Iris pigment epithelial cell (primary cell): ENCODE data around the gene CIPC.

Experiments used
- DNase-seq: peaks from one replicate; pipeline ENCODE4 v3.0.0-alpha.2; 2011; ENCODE audit warnings: low read depth

Gene CIPC

DNA sequence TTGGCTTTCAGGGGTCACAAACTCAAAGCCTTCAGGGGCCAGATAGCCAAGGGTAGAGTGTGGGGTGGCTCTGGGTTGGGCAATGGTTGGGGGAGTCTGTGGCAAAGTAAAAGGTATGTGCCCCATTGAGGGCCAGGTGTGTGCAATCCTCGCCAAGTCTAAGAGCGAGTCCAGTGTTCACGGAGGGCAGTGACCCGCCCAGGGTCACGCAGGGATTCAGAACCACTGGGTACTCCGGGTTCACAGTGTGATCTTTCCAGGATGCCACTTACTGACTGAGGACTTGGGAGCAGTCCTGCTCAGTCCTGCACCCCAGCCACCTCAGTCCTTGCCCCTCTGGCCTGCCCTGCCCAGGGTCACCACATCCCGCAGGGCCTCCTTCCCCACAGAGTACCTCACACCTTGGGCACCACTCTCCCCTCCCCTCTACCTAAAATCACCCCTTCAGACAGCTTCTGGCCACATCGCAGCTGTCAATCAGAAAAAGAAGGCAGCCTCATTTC, 27.8 kb downstream of the CIPC start:
- no peak for DNase-seq

DNA sequence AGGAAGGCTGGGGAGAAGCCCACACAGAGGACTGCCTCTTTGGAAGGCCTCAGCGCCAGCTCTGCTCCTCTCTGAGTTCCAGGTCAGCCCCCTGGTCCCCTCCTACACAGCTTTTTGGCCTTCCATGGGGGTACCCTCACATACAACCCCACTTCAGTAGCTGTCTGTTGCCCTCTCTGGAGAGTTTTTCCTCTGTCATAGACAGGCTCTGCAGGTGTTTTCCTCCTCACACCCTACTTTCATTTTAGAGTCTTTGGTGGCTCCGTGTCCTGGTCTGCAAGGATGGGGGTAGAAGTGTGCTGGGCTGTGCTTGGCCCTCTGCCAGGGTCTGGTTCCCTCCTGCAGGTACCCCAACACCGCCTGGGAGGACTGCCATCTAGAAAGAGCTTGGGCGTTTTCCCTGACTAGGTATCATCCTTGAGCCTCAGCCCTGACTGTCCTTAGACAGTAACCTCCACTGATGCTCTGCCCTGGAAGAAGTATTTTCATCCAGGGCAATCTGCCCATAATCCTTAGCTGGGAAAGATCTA, 28.5 kb downstream of the CIPC start:
- DNase-seq, result no peak

DNA sequence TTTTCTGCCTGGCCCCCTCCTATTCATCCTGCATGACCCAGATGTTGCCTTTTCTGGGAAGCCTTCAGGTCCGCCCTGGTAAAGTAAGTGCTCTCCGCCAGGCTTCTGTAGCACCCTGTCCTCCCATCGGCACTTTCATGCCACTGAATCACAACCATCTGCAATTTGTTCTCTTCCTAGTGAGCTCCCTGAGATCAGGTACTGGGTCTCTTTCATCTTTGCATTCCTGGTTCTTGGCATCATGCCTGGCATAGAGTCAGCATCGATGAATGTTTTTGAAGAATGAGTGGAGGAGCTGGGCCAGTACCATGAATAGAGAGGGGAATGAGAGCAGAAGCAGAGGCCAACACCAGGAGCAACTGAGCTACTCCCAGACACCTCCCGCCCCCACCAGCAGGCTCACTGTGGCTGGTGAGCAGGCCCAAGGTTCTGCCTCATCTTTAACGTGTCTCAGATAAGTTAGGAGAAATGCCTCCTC, 30.4 kb downstream of the CIPC start:
- peak; percentile 28 for DNase-seq

DNA sequence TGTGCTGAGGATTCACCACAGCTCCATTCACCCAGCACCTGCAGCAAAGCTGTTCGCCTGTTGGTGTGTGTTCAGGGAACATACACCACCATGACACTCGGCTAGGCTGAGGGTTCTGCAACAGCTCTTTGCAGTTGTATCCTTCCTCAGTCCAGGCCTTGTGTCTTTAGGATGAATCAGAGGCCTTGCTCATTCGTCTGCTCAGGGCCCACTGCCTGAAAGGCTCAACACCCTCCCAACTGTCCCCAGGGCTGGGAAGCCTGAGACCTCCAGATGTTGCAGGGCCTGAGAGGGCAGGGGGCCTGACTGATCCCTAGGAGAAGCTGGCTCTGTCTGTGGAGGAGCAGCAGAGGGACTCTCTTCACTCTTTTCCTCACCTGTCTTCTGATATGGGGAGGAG, 32.3 kb downstream of the CIPC start:
- DNase-seq, result no peak

DNA sequence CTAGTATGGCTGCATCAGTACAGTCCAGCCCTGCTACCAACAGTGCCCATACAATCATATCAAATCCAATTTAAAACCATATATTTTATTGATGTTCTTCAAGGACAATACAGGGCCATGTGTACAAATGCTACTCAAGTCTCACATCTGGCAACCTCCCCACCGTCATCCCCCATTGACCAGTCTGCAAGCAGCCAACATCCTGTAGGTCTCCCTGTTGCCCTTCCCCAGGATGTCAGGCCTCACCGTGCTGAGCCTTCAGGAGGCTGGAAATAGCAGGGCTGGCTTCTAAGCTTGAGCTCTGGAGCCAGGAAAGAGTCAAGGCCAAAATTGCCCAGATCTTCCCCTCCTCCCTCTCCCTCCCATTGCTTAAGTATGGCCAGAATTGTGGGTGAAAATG, 33.1 kb downstream of the CIPC start:
- DNase-seq, result no peak

DNA sequence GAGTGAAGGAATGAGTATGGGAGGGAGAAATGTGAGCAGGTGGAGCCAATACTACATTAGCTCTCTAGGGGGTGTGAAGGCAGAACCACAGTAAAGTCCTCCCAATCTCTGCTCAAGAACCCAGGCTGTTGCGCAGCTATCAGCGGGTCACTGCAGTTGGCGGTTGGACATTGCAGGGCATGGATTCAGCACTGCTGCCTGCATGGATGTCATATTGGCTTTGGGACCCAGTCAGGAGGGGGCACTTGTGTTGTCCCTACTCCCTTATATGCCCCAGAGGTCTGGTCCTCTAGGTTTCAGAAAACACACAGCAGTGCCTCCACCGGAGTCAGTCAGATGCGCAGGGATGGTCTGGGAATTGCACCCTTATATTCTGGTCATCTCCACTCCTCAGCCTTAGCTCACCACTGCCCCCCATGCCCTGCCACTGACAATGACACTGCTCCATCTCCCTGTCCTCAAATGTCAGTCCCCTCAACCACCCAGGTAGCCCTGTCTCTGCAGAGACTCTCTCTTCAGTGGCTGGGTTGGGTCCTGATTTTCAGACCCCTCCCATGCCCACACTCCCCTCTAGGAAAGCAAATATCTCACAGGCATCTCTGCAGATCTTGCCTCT, 33.9 kb downstream of the CIPC start:
- no peak for DNase-seq

DNA sequence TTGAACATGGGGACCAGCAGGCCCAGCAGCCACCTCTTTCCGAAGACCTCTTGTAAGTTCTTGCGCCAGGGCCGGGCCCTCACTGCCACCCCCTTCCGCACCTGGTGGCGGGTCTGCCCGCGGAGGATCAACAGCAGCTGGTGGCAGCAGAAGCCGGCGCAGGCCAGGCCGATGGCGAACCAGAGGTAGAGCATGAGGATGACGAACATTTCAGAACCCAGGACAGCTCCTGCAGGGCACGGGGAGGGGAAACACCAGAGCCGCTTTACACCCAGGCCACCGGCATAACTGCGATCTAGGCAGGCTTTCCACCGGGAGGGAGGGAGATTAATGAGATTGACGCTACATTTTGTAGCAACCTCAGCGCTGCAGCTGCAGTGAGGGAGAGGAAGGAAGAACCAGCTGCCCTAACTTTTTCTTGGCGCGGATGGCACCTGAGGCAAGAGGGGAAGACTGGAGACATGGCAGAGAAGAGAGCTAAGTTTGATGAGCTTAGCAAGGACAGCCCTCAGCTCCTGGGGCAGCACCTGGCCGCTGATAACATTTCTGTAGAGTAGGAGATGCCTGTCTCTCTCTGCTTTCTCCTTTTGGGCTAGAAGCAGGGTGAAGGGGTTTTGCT, 35.8 kb downstream of the CIPC start:
- peak; percentile 55 for DNase-seq

DNA sequence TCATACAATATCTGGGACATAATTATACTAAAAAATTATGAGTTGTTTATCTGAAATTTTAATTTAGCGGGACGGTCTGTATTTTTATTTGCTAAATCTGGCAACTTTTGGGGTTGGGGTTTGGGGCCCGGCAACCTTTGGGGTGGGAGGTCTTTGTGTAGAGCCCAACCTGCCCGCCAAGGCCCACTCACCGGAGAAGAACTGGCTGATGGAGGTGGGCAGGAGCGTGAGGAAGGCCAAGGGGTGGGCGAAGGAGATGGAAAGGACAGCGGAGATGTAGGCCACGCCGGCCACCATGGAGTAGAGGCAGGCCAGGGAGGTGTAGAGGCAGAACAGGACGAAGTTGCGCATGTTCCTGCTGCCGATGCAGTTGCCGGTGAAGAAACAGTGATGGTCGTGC, 41.0 kb downstream of the CIPC start:
- no peak for DNase-seq

DNA sequence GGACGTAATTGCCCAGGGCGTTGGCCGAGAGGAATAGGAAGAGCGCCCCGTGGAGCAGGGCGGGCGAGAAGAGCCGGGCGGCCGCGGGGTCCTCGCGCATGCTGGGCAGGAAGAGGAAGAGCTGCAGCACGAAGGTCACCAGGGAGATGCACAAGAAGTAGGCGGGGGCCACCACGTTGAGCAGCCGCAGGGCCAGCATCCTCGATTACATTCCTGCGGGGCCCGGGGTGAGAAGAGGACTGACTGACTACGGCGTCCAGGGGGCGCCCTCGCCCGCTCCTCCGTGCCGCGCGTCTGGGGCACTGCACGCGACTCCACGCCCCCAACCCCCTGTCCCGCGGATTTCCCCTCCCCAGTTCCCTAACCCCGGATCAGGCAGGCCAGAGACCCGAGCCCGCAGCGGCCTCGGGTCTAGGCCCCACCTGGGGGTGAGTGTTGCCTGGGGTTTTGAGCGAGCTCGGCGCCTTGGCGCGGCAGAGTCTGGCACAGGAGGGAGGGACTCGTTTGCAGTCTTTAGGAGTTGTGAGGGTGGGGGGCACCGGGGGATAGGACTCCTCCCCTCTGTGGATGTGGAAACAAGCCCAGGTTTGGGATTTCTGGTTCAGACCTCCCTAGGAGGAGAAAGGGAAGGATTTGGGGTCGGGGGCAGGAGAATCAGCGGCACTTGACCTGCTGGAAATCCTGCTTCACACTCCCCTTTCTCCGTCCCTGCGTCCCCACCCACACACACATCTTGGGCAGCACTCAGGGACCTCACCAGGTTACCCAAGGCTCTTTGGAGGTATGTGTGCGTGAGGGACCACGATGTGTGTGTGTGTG, 41.7 kb downstream of the CIPC start:
- DNase-seq, result peak; percentile 31

DNA sequence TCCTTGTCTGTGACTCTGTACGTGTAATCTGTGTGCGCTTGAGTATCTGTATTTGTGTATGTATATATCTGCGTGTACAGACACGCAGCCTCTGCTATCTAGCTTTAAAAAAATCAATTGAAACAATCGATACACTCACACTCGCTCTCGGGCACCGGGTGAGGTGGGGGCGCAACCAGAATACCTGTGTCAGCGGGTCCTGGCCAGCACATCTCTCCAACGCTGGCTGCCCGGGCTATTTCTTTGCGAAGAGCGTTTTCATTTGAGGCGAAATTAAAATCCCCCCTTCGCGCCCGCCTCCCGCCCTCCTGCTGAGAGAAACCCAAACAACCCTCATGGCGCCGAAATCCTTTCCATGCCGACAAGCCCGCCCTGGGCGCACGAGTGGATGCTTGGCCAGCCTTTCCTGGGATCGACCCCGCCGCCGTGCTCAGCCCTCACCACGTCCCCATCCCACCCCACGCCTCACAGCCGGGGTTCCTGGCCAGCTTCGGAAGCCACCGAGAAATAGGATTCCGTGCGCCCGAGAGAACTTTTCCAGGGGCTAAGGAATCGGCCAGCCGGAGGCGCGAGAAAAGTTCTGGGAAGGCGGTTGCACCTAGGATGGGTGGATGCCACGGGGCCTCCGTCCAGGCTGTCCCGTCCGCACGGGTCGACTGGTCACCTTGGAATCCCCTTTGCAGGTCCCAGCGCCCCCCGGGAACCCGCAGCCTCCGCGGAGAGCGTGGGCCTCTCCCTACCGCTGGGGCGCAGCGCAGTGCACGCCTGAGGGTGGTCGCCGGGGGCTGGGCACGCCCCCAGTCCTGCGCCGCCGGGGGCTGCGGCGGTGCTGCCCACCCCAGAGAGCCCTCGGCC, 42.5 kb downstream of the CIPC start:
- DNase-seq, result no peak

DNA sequence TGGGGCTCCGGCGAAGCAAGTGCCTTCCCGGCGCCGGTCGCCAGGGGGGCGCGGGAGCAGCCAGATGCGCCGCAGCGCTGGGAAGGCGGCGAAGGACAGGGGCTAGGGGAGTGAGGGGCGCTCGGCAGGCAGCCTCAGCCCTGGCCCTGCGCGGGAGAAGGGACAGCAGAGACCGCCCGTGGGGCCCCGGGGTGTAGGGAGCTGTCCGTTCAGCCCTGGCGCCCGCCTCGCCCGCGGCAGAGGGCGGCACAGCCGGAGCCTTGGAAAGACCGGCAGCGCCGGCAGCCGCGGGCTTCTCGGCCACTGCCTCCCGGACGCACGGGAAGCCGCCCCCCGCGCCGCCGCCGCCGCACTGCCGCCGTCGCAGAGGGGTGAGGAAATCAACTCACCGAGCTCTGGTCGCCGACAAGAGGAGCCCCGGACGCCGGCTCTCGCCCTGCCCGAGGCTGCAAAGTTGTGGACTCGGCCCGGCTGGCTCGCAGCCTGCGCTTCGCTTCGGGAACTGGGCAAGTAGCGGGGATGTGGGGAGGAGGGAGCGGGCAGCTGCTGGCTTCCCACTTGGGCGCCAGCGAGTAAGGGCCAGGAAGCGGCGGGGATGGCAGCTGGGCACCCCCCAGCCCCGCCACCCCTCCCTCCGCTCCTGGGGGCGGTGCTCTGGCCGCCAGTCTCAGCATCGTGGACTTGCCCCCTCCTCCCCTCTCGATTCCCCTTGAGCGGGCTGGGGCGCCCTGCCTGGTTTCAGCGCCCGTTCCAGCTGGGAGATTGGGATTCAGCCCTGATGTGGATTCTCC, 43.4 kb downstream of the CIPC start, which contains the start of gene ZDHHC22:
Gene ZDHHC22, minus strand, starts transcription at position 578 of the 791 bp plus-strand sequence. CDS start 2,053 bp downstream, outside the sequence.
- DNase-seq, result peak; percentile 52

DNA sequence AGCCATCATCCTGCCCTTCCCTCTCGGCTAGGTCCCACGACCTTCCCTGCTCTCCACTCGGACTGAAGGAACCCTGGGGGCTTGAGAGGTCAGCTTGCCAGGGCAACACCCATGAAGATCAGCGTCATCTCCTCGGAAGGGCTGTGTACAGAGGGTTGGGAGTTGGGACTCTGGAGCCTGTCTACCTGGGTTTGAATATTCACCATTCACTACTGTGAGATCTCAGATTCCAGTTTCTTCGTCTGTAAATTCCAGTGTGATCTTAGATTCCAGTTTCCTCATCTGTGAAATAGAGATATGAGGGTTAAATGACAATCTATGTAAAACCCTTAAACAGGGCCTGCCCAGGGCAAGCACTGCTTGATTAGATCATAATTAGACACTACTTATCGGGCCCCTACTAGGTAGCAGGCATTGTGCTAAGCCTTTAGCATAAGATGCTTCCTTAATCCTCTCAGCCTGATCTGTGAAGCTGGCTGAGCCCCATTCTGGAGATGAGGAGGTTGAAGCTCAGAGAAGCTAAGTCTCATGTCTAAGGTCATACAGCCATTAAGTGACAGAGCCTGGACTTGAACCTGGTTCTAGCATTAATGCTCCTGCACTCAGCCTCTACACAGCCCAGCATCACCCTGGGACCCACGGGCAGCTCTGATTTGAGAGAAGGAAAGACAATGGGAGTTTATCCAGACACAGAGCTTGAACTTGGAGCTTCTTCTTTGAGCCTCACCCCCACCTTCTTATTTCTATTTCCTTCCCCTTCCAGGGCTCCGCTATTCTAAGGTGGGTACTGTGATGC, 44.1 kb downstream of the CIPC start:
- DNase-seq, result no peak

DNA sequence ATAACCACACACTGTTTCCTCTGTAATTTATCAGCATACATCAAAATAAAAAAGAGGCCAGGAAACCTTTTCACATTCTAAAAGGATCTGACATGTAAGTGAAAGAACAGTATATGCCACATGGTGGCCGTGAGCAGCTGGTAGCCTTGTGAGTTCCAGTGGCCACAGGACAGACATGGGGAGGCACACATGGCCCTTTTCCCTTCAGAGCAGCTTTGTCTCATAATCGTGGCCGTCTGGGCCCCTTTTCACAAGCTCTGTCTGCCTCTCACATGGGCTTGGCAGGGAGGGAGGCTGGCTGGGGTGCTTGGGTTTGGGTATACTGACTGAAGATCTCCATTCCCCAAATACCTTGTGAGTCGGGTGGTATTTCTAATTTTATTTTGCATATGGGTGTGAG, 45.0 kb downstream of the CIPC start:
- no peak for DNase-seq

DNA sequence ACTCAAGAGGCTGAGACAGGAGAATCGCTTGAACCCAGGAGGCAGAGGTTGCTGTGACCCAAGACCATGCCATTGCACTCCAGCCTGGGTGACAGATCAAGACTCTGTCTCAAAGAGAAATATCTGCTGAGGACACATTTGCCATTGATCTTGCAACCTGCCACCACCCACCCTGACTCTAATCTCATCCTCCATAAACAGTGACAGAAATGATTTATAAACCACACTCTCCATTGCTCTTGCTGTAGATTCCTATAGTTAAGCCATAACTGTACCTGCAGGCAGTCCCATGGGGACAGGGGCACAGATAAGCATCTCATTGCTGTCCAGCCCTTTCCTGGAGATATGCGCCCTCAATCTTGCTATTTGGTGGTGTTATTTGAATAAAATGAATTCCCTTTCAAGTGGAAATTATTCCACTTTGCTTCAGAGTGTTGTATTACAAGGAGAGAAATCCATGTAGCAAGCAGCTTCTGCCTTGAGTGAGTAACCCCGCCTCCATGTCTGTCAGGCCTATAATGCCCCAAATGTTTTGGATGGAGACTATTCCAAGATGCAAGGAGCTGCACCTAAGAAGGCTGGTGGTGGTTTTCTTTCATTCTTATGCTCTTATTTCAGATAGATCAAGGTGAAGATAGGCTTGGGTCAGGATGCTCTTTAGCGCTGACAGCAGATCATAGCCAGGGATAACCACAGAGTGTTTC, 46.5 kb downstream of the CIPC start:
- DNase-seq, result no peak

DNA sequence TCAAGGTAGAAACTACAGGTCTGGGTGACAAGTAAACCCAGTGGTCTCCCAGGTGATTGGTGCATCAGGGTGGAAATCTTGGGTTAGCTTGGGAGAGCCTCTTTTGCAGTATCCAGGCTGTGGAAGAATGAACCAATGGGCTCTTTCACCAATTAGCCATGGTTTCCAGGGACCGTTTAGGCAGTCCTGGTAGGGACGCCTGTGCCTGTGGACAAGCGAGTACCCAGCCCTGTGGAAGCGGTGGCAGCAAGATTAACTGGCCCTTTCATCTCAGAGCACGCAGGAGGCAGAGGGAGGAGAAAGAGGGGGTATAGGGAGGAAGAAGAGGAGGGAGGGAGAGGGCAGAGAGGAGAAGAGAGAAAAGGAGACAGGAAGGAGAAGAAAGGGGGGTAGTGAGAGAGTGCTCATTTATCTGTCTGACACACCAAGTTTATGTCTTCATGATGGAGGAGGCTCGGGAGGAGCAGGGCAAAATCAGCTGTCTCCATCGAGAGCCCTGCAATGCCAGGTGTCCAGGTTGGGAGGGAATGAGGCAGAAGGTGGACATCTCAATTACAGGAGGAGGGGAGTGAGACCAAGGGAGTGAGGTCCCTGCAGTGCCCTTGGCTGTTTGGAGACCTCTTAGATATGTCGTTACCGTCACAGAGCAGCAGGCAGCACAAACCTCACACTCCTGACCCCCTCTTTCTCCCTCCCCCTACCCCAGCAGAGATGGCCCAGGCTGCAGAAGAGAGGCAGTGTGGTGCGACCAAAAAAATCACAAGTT, 48.1 kb downstream of the CIPC start:
- DNase-seq, result no peak

DNA sequence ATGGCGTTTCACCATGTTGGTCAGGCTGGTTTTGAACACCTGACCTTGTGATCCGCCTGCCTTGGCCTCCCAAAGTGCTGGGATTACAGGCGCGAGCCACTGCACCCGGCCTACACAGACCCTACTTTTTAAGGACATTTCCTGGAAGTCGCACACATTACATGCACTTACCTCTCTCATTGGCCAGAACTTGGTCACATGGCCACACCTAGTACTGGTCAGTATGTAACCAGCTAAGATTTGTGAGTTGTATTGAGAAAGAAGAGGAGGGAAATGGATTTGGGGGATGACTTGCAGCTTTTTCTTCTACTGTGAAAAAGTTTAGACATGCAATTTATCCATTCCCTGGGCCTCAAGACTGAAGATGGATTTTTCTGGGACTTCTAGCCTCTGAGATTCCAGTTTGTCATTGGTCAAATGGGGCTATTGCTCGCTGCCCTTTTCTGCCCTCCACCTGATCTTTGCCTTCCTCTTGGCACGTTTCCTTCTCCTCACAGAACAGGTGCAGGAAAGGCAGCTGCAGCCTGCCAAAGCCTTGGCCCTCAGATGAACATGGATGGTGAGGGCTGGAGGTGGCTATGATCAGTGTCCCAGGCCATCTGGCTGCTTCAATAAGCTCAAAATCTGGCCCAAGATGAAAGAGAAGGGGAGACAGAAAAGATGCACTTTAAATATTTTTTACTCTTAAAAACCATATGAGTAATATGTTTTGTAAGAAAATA, 50.6 kb downstream of the CIPC start:
- no peak for DNase-seq

DNA sequence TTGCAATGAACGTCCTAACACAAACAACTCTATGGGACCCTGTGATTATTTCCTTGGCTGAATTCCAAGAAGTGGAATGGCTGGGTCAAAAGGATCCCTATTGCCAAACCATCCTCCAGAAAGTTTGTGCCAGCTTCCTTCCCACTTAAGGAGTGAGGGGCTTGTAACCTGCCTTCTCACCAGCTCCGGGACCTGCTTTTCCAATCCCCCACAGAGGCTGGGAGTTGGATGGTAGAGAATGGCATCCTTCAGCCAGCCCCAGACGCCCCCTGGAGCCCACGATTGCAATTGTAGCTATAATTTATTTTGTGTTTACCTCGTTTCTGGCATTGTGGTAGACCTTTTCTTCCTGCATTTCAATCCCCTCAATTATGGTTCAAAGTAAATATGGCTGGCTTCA, 53.2 kb downstream of the CIPC start:
- DNase-seq, result peak; percentile 17
